ENCODE results near the gene IGFBP7.
A peak's percentile ranks its signal among the peaks of the same experiment; 100 is the strongest.

IGFBP7 gene

GRCh38 chr4:57077550-57078343 lies 32.4 kb downstream of the IGFBP7 start:
- DNase-seq (ENCODE audit: extremely low spot score): no peak
- ChIA-PET CTCF (interaction anchor here (0.6 to 0.7 kb wide), 3 partner anchors 24 to 108 kb away, joined by 3 read pairs; no protein-coding TSS in a partner anchor), POLR2A (interaction anchor here (1.1 to 1.5 kb wide), 4 partner anchors 9 to 100 kb away, joined by 3 to 7 read pairs (median 4); partner anchors contain the start of gene NOA1)
- TF ChIP-seq SP1 (IDR thresholded peaks at IDR 0.05): no peak
- no peak for TF ChIP-seq PKNOX1 (IDR thresholded peaks at IDR 0.05)
- no peak for TF ChIP-seq NFRKB (IDR thresholded peaks at IDR 0.05)
- no peak for TF ChIP-seq HDGF (IDR thresholded peaks at IDR 0.05; ENCODE audit: borderline replicate concordance)
- no peak for TF ChIP-seq LEF1 (IDR thresholded peaks at IDR 0.05; ENCODE audit: borderline replicate concordance)
- no peak for TF ChIP-seq CTBP1 (IDR thresholded peaks at IDR 0.05; ENCODE audit: borderline replicate concordance)

- ChIA-PET CTCF (interaction anchor here (1.3 kb wide), 1 partner anchor 38 kb away, joined by 3 read pairs; no protein-coding TSS in a partner anchor), POLR2A (no interaction called here)
- DNase-seq (ENCODE audit: extremely low spot score): no peak
- TF ChIP-seq PKNOX1 (IDR thresholded peaks at IDR 0.05) (no peak), FOXM1 (IDR thresholded peaks at IDR 0.05; ENCODE audit: borderline replicate concordance) (no peak), L3MBTL2 (conservative IDR thresholded peaks at IDR 0.05) (no peak), SUZ12 (IDR thresholded peaks at IDR 0.05) (no peak), CTBP1 (IDR thresholded peaks at IDR 0.05; ENCODE audit: borderline replicate concordance) (no peak), FOXA1 (IDR thresholded peaks at IDR 0.05) (no peak), ELF4 (IDR thresholded peaks at IDR 0.05) (no peak), NFRKB (IDR thresholded peaks at IDR 0.05) (no peak), TARDBP (IDR thresholded peaks at IDR 0.05) (no peak)
Measured at GRCh38 chr4:57076646-57077045, 33.5 kb downstream of the IGFBP7 start.

GRCh38 chr4:57075367-57075766 lies 34.8 kb downstream of the IGFBP7 start:
- ChIA-PET CTCF (interaction anchor here (1.3 kb wide), 1 partner anchor 37 kb away, joined by 3 read pairs; no protein-coding TSS in a partner anchor), POLR2A (no interaction called here)
- no peak for TF ChIP-seq NFRKB (IDR thresholded peaks at IDR 0.05)
- no peak for TF ChIP-seq FOXA1 (IDR thresholded peaks at IDR 0.05)
- no peak for TF ChIP-seq TARDBP (IDR thresholded peaks at IDR 0.05)
- no peak for TF ChIP-seq BHLHE40 (IDR thresholded peaks at IDR 0.05; ENCODE audit: borderline replicate concordance)
- no peak for TF ChIP-seq ARNT (IDR thresholded peaks at IDR 0.05)
- no peak for TF ChIP-seq SUZ12 (IDR thresholded peaks at IDR 0.05)
- TF ChIP-seq CTBP1 (IDR thresholded peaks at IDR 0.05; ENCODE audit: borderline replicate concordance): no peak
- TF ChIP-seq FOXK2 (IDR thresholded peaks at IDR 0.05): no peak
- no peak for TF ChIP-seq ZNF384 (IDR thresholded peaks at IDR 0.05)
- TF ChIP-seq ELF4 (IDR thresholded peaks at IDR 0.05): no peak
- TF ChIP-seq FOXM1 (IDR thresholded peaks at IDR 0.05; ENCODE audit: borderline replicate concordance): no peak
- no peak for TF ChIP-seq HDGF (IDR thresholded peaks at IDR 0.05; ENCODE audit: borderline replicate concordance)
- no peak for TF ChIP-seq PKNOX1 (IDR thresholded peaks at IDR 0.05)
- no peak for DNase-seq (ENCODE audit: extremely low spot score)

GRCh38 chr4:57074744-57075143 lies 35.4 kb downstream of the IGFBP7 start:
- TF ChIP-seq FOXM1 (IDR thresholded peaks at IDR 0.05; ENCODE audit: borderline replicate concordance) (no peak), PKNOX1 (IDR thresholded peaks at IDR 0.05) (no peak), L3MBTL2 (conservative IDR thresholded peaks at IDR 0.05) (peak; percentile 51), HDGF (IDR thresholded peaks at IDR 0.05; ENCODE audit: borderline replicate concordance) (no peak), FOXA1 (IDR thresholded peaks at IDR 0.05) (no peak)

GRCh38 chr4:57073559-57073958 lies 36.6 kb downstream of the IGFBP7 start:
- ChIA-PET POLR2A (no interaction called here), CTCF (no interaction called here)
- TF ChIP-seq L3MBTL2 (conservative IDR thresholded peaks at IDR 0.05) (no peak), TARDBP (IDR thresholded peaks at IDR 0.05) (no peak), ELF4 (IDR thresholded peaks at IDR 0.05) (no peak), ARNT (IDR thresholded peaks at IDR 0.05) (no peak)

More at GRCh38 chr4:57074744-57075143, 35.4 kb downstream of the IGFBP7 start:
- POLR2A ChIA-PET: no interaction called here
- CTCF ChIA-PET: interaction anchor here (0.6 kb wide), 1 partner anchor 10 kb away, joined by 4 read pairs; no protein-coding TSS in a partner anchor
- no peak for DNase-seq (ENCODE audit: extremely low spot score)

GRCh38 chr4:57071326-57071725 lies 38.9 kb downstream of the IGFBP7 start:
- TF ChIP-seq CTBP1 (IDR thresholded peaks at IDR 0.05; ENCODE audit: borderline replicate concordance) (no peak), ELF4 (IDR thresholded peaks at IDR 0.05) (no peak), HDGF (IDR thresholded peaks at IDR 0.05; ENCODE audit: borderline replicate concordance) (no peak), ZNF384 (IDR thresholded peaks at IDR 0.05) (no peak), ARNT (IDR thresholded peaks at IDR 0.05) (no peak), FOXM1 (IDR thresholded peaks at IDR 0.05; ENCODE audit: borderline replicate concordance) (no peak), FOXA1 (IDR thresholded peaks at IDR 0.05) (no peak), NFRKB (IDR thresholded peaks at IDR 0.05) (no peak)
- ChIA-PET CTCF (interaction anchor here (0.5 to 1.7 kb wide), 2 partner anchors 33 to 68 kb away, joined by 4 to 5 read pairs; no protein-coding TSS in a partner anchor), POLR2A (no interaction called here)
- DNase-seq (ENCODE audit: extremely low spot score): no peak

More at GRCh38 chr4:57073559-57073958, 36.6 kb downstream of the IGFBP7 start:
- DNase-seq (ENCODE audit: extremely low spot score): no peak
